Ascending aorta (tissue), 2 donors: ENCODE data around the gene MAP7D1. TPM values are rescaled to one million over a fixed set of nuclear protein-coding genes. Genes with fewer than 3 reads are reported as not detected.

Source experiments
- DNase-seq, 2 donors: peaks; one replicate each; pipeline ENCODE4 v3.0.0-alpha.2; 2019; ENCODE audit warnings: low spot score in 2 of 2
- H3K27ac ChIP-seq, 2 donors: fragments of 200-600 bp; sonication (generic); one replicate each; pipeline ENCODE4 v1.5.1; 2016 to 2017; ENCODE audit warnings: mild to moderate bottlenecking in 1 of 2
- H3K27me3 ChIP-seq: fragments of 200-600 bp; sonication (generic); one replicate; pipeline ENCODE4 v1.5.1; 2017
- H3K36me3 ChIP-seq, 2 donors: fragments of 200-600 bp; sonication (generic); one replicate each; pipeline ENCODE4 v1.5.1; 2016
- H3K4me1 ChIP-seq, 2 donors: fragments of 200-600 bp; sonication (generic); one replicate each; pipeline ENCODE4 v1.5.1; 2016 to 2017; ENCODE audit warnings: mild to moderate bottlenecking in 1 of 2
- H3K4me3 ChIP-seq, 2 donors: fragments of 200-600 bp; sonication (generic); one replicate each; pipeline ENCODE4 v1.5.1; 2016 to 2017; ENCODE audit warnings: mild to moderate bottlenecking in 1 of 2
- H3K9me3 ChIP-seq, 2 donors: fragments of 200-600 bp; sonication (generic); one replicate each; pipeline ENCODE4 v1.5.1; 2016
- intact Hi-C: fragments of 100-400 bp; cut with DNase I; formaldehyde crosslinking; loops from one replicate; pipeline ENCODE4 v1.15.1; 2023
- total RNA-seq: library from RNA; depleted of rRNA; stranded (reverse); fragments of >200 nt; gene quantifications from one replicate; pipeline ENCODE4 v1.1.0, GENCODE V29; 2016
- TF ChIP-seq, protein P1 (sequence below), 3 experiments: fragments of 200-600 bp in 2 of 3; fragments of 450-650 bp in 1 of 3; sonication (generic) in 2 of 3; IDR thresholded peaks; one replicate each; pipeline ENCODE4 v1.5.1; 2016 to 2019; ENCODE audit warnings: antibody characterized with exemption in 3 of 3, mild to moderate bottlenecking in 1 of 3, moderate library complexity in 1 of 3

Gene MAP7D1
- total RNA-seq, result 209 TPM

DNA sequence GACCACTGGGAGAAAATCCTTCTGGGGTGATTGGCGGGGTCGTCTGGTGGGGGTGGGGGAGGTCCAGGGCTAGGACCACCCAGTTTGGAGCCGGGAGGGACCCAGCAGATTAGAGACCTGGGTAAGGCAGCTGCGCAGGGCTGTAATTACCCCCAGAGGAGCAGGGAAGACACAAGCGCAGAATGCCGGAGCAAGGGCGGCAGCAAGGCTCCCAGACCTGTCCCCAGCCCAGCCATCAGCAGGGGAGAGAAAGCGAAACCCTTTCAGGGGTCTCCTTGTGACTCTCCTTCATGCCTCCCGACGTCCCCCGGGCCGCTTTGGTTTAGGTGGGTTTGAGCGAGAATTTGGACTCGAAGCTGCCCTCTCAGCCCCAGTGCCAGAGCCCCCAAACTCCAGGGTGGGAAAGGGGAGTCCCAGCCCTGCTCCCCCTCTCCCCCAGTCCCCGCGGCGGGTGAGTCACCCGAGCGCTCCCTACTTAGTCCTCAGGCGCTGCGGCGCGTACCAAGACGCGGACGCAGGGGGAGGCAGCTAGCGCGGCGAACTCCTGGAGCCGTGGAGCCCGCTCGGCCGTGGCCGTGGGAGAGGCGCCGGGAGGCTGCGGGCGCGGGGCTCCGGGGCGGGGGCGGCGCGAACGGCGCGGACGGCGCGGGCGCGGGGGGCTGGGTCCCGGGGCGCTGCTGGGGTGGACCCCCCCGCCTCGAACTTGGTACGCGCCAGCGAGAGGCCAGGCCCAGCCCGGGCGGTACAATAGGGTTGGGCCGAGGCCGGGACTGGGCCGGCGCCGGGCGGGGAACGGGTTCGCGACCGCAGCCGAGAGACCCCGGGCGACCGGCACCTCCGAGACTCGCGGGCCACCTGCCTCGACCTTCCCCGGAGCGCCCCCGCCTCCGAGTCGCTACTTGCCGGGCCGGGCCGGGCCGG lies at the start of gene MAP7D1:
MAP7D1 (plus strand) TSS at position 753 of the 921 bp plus-strand sequence. CDS start 258 bp downstream, outside the sequence.
- intact Hi-C loops, result loop anchor here (2.0 to 10.0 kb wide), 2 partner anchors 33 to 229 kb away; partner anchors contain the start of gene STK40

DNA sequence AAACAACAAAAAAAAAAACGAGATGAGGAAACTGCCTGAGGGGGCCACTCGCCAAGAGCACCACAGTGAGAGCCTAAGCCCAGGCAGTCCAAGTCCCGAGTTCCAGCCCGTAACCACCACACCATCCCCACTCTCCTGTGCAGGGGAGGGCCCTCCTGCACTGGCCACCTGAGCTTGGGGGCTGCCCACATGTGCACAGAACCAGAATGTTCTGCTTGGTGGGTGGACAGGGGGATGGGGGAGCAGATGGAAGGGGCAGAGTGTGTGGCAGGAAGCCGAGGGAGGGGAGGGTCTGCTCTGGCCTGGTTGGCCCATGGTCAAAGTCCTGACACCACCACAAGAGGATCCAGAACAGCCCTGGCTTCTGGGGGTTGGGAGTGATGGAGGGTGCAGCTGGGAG lies 49.7 kb upstream of the MAP7D1 start:
- intact Hi-C loops, result no loop called here
- DNase-seq, result no peak
- TF ChIP-seq, protein P1, sequence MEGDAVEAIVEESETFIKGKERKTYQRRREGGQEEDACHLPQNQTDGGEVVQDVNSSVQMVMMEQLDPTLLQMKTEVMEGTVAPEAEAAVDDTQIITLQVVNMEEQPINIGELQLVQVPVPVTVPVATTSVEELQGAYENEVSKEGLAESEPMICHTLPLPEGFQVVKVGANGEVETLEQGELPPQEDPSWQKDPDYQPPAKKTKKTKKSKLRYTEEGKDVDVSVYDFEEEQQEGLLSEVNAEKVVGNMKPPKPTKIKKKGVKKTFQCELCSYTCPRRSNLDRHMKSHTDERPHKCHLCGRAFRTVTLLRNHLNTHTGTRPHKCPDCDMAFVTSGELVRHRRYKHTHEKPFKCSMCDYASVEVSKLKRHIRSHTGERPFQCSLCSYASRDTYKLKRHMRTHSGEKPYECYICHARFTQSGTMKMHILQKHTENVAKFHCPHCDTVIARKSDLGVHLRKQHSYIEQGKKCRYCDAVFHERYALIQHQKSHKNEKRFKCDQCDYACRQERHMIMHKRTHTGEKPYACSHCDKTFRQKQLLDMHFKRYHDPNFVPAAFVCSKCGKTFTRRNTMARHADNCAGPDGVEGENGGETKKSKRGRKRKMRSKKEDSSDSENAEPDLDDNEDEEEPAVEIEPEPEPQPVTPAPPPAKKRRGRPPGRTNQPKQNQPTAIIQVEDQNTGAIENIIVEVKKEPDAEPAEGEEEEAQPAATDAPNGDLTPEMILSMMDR (IDR thresholded peaks at IDR 0.05), result no peak

More for the DNA sequence above, at the start of gene MAP7D1:
- H3K36me3 ChIP-seq, result peaks cover 0 to 2% of the 10 kb centered on the region in 2 donors
- H3K27ac ChIP-seq, result peak within 1 kb of the TSS; percentile 98 to 100
- DNase-seq, result peak; percentile 61 to 92
- peaks cover 39 to 51% of the 10 kb centered on the region in 2 donors for H3K4me1 ChIP-seq
- H3K4me3 ChIP-seq, result peak within 1 kb of the TSS; percentile 95 to 100
- TF ChIP-seq, protein P1 (IDR thresholded peaks at IDR 0.05), result no peak
- no peaks in the 10 kb centered on the region for H3K27me3 ChIP-seq
- H3K9me3 ChIP-seq, result no peaks in the 10 kb centered on the region

GRCh38 chr1:36107394-36107793 lies 48.6 kb upstream of the MAP7D1 start:
- no peak overlapping the region for H3K27ac ChIP-seq
- no peak overlapping the region for H3K4me3 ChIP-seq
- no peaks in the 10 kb centered on the region for H3K4me1 ChIP-seq
- no peaks in the 10 kb centered on the region for H3K36me3 ChIP-seq
- no peaks in the 10 kb centered on the region for H3K27me3 ChIP-seq
- TF ChIP-seq, protein P1 (IDR thresholded peaks at IDR 0.05), result no peak
- intact Hi-C loops, result no loop called here
- DNase-seq, result no peak
- no peaks in the 10 kb centered on the region for H3K9me3 ChIP-seq

More for the DNA sequence above, 49.7 kb upstream of the MAP7D1 start:
- H3K4me1 ChIP-seq, result no peaks in the 10 kb centered on the region
- no peaks in the 10 kb centered on the region for H3K27me3 ChIP-seq
- H3K36me3 ChIP-seq, result no peaks in the 10 kb centered on the region
- H3K27ac ChIP-seq, result no peak overlapping the region
- H3K4me3 ChIP-seq, result no peak overlapping the region
- no peaks in the 10 kb centered on the region for H3K9me3 ChIP-seq

DNA sequence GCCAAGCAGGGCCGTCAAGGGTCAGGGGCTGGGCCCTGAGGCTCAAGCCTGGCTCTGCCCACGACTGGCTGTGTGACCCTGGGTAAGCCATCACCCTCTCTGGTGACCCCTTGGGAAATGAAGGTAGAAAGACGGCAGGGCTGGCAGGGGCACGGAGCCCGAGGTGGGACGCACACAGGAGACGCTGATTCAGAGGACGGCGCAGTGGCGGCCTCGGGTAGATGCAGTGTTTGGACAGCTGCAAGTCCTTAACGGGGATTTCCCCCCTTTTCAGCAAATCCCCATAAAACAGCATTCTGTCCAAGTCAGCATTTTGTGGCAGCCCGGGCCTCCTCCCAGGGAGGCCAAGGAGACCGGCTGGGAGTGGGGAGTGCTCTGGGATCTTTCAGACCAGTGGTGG lies 47.6 kb upstream of the MAP7D1 start:
- H3K4me1 ChIP-seq, result no peaks in the 10 kb centered on the region
- no peaks in the 10 kb centered on the region for H3K27me3 ChIP-seq
- DNase-seq, result no peak
- intact Hi-C loops, result no loop called here
- no peak overlapping the region for H3K4me3 ChIP-seq
- H3K27ac ChIP-seq, result no peak overlapping the region
- H3K36me3 ChIP-seq, result no peaks in the 10 kb centered on the region
- H3K9me3 ChIP-seq, result no peaks in the 10 kb centered on the region
- TF ChIP-seq, protein P1 (IDR thresholded peaks at IDR 0.05), result no peak

DNA sequence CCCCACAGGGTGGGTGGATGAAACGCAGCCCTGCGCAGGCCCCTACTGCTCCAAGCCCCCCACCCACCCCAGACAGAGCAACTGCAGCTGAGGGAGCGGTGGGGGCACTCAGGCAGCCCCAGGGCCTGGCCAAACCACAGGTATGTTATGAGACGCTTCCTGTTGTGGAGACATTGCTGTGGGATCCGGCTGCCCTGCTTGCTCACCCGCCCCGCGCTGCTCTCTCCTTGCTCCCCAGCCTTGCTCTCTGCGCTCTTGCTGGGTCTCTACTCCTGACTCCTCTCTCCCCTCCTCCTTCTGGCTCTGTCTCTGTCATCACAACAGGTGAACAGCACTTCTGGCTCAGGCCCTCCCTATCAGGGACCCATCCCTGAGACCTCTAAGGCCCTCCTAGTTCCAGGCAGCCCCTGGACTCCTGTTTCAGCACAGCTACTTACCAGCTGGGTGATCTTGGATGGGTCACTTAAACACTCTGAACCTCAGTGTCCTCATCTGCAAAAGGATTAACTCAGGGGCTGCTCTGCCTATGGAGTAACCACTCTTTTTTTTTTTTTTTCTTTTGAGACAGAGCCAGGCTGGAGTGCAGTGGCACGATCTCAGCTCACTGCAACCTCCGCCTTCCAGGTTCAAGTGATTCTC lies 46.8 kb upstream of the MAP7D1 start:
- Histone ChIP-seq H3K9me3 (no peaks in the 10 kb centered on the region), H3K36me3 (no peaks in the 10 kb centered on the region), H3K4me3 (no peak overlapping the region), H3K4me1 (no peaks in the 10 kb centered on the region), H3K27ac (no peak overlapping the region), H3K27me3 (no peaks in the 10 kb centered on the region)
- DNase-seq, result no peak
- TF ChIP-seq, protein P1 (IDR thresholded peaks at IDR 0.05), result no peak
- intact Hi-C loops, result no loop called here
